Hepatocyte (in vitro differentiated cells): ENCODE measurements around the gene ACIN1. TPM values are rescaled to one million over a fixed set of nuclear protein-coding genes. Genes with fewer than 3 reads are reported as not detected.

Source experiments
- DNase-seq: peaks from one replicate; pipeline ENCODE4 v3.0.0-alpha.2; 2016; ENCODE audit warnings: low spot score
- H2AFZ ChIP-seq: fragments of 200-600 bp; sonication (generic); 2 replicates; pipeline ENCODE4 v1.6.0; 2016; ENCODE audit warnings: antibody characterized with exemption, mild to moderate bottlenecking
- H3K27ac ChIP-seq: fragments of 200-600 bp; sonication (generic); 2 replicates; pipeline ENCODE4 v1.5.1; 2016; ENCODE audit warnings: mild to moderate bottlenecking
- H3K27me3 ChIP-seq: fragments of 200-600 bp; sonication (generic); 2 replicates; pipeline ENCODE4 v1.6.1; 2016
- H3K36me3 ChIP-seq: fragments of 200-600 bp; sonication (generic); replicated peaks from 2 replicates; pipeline ENCODE4 v1.5.1; 2016; ENCODE audit warnings: low read depth; ENCODE audit not compliant: insufficient read depth
- H3K4me1 ChIP-seq: fragments of 200-600 bp; sonication (generic); 2 replicates; pipeline ENCODE4 v1.5.1; 2016; ENCODE audit warnings: mild to moderate bottlenecking, moderate library complexity; ENCODE audit not compliant: insufficient read depth
- H3K4me2 ChIP-seq: fragments of 200-600 bp; sonication (generic); 2 replicates; pipeline ENCODE4 v1.6.0; 2016
- H3K4me3 ChIP-seq: fragments of 200-600 bp; sonication (generic); 2 replicates; pipeline ENCODE4 v1.5.1; 2016; ENCODE audit warnings: mild to moderate bottlenecking
- H3K79me2 ChIP-seq: fragments of 200-600 bp; sonication (generic); 2 replicates; pipeline ENCODE4 v1.6.0; 2017; ENCODE audit warnings: mild to moderate bottlenecking
- H3K9me2 ChIP-seq: fragments of 200-600 bp; sonication (generic); replicated peaks from 2 replicates; pipeline ENCODE4 v1.6.0; 2017; ENCODE audit warnings: mild to moderate bottlenecking; ENCODE audit not compliant: insufficient read depth
- H3K9me3 ChIP-seq: fragments of 200-600 bp; sonication (generic); 2 replicates; pipeline ENCODE4 v1.5.1; 2016; ENCODE audit warnings: low read depth, mild to moderate bottlenecking
- H4K20me1 ChIP-seq: fragments of 200-600 bp; sonication (generic); 2 replicates; pipeline ENCODE4 v1.6.0; 2016; ENCODE audit warnings: mild to moderate bottlenecking; ENCODE audit not compliant: insufficient read depth, poor library complexity, severe bottlenecking
- CTCF ChIP-seq: fragments of 200-600 bp; sonication (generic); IDR thresholded peaks from 2 replicates; pipeline ENCODE4 v1.5.1; 2016; ENCODE audit warnings: antibody characterized with exemption, mild to moderate bottlenecking; ENCODE audit not compliant: poor library complexity
- EZH2 ChIP-seq: fragments of 200-600 bp; sonication (generic); IDR thresholded peaks from 2 replicates; pipeline ENCODE4 v1.6.1; 2016; ENCODE audit warnings: antibody characterized with exemption, mild to moderate bottlenecking, borderline replicate concordance
- EZH2phosphoT487 ChIP-seq: fragments of 200-600 bp; sonication (generic); IDR thresholded peaks from one replicate; pipeline ENCODE4 v1.6.1; 2018; ENCODE audit warnings: antibody characterized with exemption, mild to moderate bottlenecking, low read depth, moderate library complexity; ENCODE audit not compliant: unreplicated experiment, severe bottlenecking
- WGBS: methylation state at CpG from one replicate; pipeline ENCODE4 v1.1.6; 2016; ENCODE audit warnings: low lambda C conversion rate; ENCODE audit errors: missing lambda C conversion rate; 5-methylcytosine and 5-hydroxymethylcytosine counted together
- polyA plus RNA-seq: library from polyadenylated mRNA; unstranded; fragments of >200 nt; fragmentation: Nextera tagmentation; extraction: Ambion mirVana; gene quantifications from 2 replicates; pipeline ENCODE4 v1.2.1, GENCODE V29; 2016
- total RNA-seq: library from RNA; depleted of rRNA; stranded (reverse); fragments of >200 nt; gene quantifications from 2 replicates; pipeline ENCODE4 v1.2.3, GENCODE V29; 2014

The ACIN1 gene
- total and polyA plus RNA-seq, 2 experiments from 2014 or later: 44.3 to 108 TPM

- WGBS: 72% methylated on average over 14 of the region's 14 CpGs
- H3K27me3 ChIP-seq: no peaks in the 10 kb centered on the region
- H3K36me3 ChIP-seq: no peaks in the 10 kb centered on the region
Observed at GRCh38 chr14:23035303-23036144, 59.4 kb downstream of the ACIN1 start.

GRCh38 chr14:23034498-23035302 lies 60.2 kb downstream of the ACIN1 start, which contains the start of gene PSMB5:
TSS of gene PSMB5 (minus strand) at chr14:23034900. CDS start at chr14:23034881, 19 bp downstream.
- H3K27ac ChIP-seq: peak within 1 kb of the TSS; percentile 95
- no peaks in the 10 kb centered on the region for H3K9me3 ChIP-seq
- WGBS: under 1% methylated on average over 36 of the region's 36 CpGs
- no peaks in the 10 kb centered on the region for H3K27me3 ChIP-seq
- H3K4me1 ChIP-seq: peaks cover 11% of the 10 kb centered on the region
- no peaks in the 10 kb centered on the region for H3K36me3 ChIP-seq
- DNase-seq: peak; percentile 94
- H3K9me2 ChIP-seq: no peaks in the 10 kb centered on the region
- no peak for TF ChIP-seq EZH2
- TF ChIP-seq EZH2phosphoT487: no peak
- no peak for TF ChIP-seq CTCF
- H3K4me3 ChIP-seq: peak within 1 kb of the TSS; percentile 42
- H4K20me1 ChIP-seq: no peaks in the 10 kb centered on the region
- H3K79me2 ChIP-seq: peaks cover 44% of the 10 kb centered on the region
- H2AFZ ChIP-seq: peak within 1 kb of the TSS; percentile 80
- peak within 1 kb of the TSS; percentile 85 for H3K4me2 ChIP-seq

More at GRCh38 chr14:23035303-23036144, 59.4 kb downstream of the ACIN1 start:
- H3K9me3 ChIP-seq: no peaks in the 10 kb centered on the region
- H2AFZ ChIP-seq: peak overlapping the region; percentile 80
- H3K79me2 ChIP-seq: peaks cover 40% of the 10 kb centered on the region
- H3K4me3 ChIP-seq: no peak overlapping the region
- peak overlapping the region; percentile 66 for H3K4me2 ChIP-seq
- no peaks in the 10 kb centered on the region for H3K9me2 ChIP-seq
- H3K27ac ChIP-seq: peak overlapping the region; percentile 95
- H4K20me1 ChIP-seq: no peaks in the 10 kb centered on the region
- DNase-seq: no peak
- H3K4me1 ChIP-seq: peaks cover 11% of the 10 kb centered on the region
- no peak for TF ChIP-seq EZH2
- TF ChIP-seq EZH2phosphoT487: no peak
- no peak for TF ChIP-seq CTCF

- Histone ChIP-seq H3K9me3 (no peaks in the 10 kb centered on the region), H4K20me1 (no peaks in the 10 kb centered on the region), H3K4me3 (peak overlapping the region; percentile 42), H3K27me3 (no peaks in the 10 kb centered on the region), H3K9me2 (no peaks in the 10 kb centered on the region), H2AFZ (peak overlapping the region; percentile 80), H3K27ac (peak overlapping the region; percentile 95), H3K79me2 (peaks cover 51% of the 10 kb centered on the region), H3K36me3 (no peaks in the 10 kb centered on the region), H3K4me2 (peak overlapping the region; percentile 85), H3K4me1 (peaks cover 11% of the 10 kb centered on the region)
- no peak for DNase-seq
- TF ChIP-seq EZH2phosphoT487: no peak
- no peak for TF ChIP-seq CTCF
- 39% methylated on average over 17 of the region's 17 CpGs for WGBS
Observed at GRCh38 chr14:23033801-23034497, 61.0 kb downstream of the ACIN1 start.
